PFSK-1 (cell line): ENCODE results near the gene AZGP1.

Source experiments
- FOXP2 ChIP-seq: optimal IDR thresholded peaks from 2 replicates; pipeline ENCODE3; 2011; ENCODE audit warnings: borderline replicate concordance, control low read depth, inconsistent platforms; ENCODE audit not compliant: insufficient read depth; ENCODE audit errors: extremely low read length, extremely low read depth
- POLR2AphosphoS5 ChIP-seq: IDR thresholded peaks from 2 replicates; pipeline ENCODE4 v1.6.1; 2012; ENCODE audit warnings: low read depth, mild to moderate bottlenecking, control low read depth, low read length, moderate library complexity
- SIN3A ChIP-seq: IDR thresholded peaks from 2 replicates; pipeline ENCODE4 v1.6.1; 2012; ENCODE audit warnings: mild to moderate bottlenecking, low read length, moderate library complexity, borderline replicate concordance; ENCODE audit not compliant: insufficient read depth
- TAF1 ChIP-seq: IDR thresholded peaks from 2 replicates; pipeline ENCODE4 v1.6.1; 2012; ENCODE audit warnings: low read length, control low read depth, borderline replicate concordance; ENCODE audit not compliant: insufficient read depth
- TF ChIP-seq, protein P1 (sequence below), 2 experiments: IDR thresholded peaks; 2 replicates each; pipeline versions ENCODE4 v1.6.1 to v1.8.0; 2011 to 2012; ENCODE audit warnings: low read depth in 2 of 2, low read length in 2 of 2, control low read depth in 1 of 2, inconsistent platforms in 1 of 2, mild to moderate bottlenecking in 1 of 2, moderate library complexity in 1 of 2; ENCODE audit not compliant: insufficient read depth in 1 of 2

AZGP1 gene

DNA sequence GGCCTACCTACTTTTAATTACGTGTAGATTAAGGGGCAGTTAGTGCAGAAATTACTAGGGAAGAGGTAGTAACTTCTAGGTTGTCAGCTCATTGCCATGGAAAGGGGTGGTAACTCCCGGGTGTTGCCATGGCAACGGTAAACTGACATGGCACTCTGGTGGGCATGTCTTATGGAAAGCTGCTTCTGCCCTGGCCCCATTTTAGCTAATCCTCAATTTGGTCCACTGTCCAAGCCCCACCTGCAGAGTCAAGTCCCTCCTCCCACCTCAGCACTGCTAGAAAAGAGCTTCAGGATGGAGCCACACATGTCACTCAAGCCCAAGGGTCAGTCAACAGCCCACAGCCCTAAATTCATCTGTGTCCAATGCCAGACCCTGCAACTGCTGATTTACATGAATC, 32.1 kb upstream of the AZGP1 start:
- no peak for TF ChIP-seq POLR2AphosphoS5
- TF ChIP-seq, protein P1, sequence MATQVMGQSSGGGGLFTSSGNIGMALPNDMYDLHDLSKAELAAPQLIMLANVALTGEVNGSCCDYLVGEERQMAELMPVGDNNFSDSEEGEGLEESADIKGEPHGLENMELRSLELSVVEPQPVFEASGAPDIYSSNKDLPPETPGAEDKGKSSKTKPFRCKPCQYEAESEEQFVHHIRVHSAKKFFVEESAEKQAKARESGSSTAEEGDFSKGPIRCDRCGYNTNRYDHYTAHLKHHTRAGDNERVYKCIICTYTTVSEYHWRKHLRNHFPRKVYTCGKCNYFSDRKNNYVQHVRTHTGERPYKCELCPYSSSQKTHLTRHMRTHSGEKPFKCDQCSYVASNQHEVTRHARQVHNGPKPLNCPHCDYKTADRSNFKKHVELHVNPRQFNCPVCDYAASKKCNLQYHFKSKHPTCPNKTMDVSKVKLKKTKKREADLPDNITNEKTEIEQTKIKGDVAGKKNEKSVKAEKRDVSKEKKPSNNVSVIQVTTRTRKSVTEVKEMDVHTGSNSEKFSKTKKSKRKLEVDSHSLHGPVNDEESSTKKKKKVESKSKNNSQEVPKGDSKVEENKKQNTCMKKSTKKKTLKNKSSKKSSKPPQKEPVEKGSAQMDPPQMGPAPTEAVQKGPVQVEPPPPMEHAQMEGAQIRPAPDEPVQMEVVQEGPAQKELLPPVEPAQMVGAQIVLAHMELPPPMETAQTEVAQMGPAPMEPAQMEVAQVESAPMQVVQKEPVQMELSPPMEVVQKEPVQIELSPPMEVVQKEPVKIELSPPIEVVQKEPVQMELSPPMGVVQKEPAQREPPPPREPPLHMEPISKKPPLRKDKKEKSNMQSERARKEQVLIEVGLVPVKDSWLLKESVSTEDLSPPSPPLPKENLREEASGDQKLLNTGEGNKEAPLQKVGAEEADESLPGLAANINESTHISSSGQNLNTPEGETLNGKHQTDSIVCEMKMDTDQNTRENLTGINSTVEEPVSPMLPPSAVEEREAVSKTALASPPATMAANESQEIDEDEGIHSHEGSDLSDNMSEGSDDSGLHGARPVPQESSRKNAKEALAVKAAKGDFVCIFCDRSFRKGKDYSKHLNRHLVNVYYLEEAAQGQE (IDR thresholded peaks at IDR 0.05; ENCODE audit: insufficient read depth in 1 of 2, low read depth in 2 of 2, low read length in 2 of 2): no peak

DNA sequence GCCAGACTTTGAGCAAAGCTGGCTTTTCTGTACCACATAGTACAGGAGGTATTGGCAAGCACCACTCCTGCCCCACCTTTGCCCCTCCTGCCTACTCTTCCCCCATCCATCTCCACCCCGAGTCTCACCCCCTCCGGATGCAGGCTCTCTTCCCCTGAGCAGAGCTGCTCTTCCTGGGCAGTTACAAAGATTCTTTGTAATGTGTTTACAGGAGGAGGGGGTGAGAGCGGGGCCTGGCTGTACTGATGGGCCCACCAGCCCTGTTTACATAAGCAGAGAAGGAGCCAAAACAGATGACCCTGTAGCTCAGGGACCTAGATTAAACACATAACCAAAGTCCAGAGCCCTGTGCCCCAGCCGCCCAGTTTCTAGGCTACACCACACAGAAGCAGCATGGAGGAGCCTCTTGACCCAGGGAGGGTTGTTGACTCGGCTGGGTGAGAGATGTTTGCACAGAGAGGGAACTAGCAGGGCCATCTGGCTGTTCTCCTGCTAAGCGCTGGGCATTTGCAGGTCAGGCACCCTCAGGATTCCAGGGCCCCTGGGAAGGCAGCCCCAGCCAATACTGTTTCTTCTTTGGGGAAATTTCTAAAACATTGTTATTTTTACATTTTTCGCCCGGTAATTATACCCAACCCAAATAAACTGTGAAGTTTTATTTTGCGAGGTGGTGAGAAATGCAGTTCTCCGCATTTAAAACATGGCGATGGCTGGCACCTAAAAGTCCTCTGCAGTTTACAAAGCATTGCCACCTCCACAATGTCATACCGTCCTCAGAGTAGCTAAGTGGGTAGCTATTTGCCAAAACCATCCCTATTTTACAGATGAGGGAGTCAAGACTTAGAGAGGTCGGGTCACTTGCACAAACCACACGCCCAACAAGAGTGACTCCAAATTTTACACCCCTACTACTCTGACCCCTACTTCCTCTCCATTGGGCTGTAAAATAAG, 28.2 kb upstream of the AZGP1 start:
- TF ChIP-seq POLR2AphosphoS5: no peak
- no peak for TF ChIP-seq SIN3A
- no peak for TF ChIP-seq FOXP2
- no peak for TF ChIP-seq TAF1
- TF ChIP-seq, protein P1 (IDR thresholded peaks at IDR 0.05; ENCODE audit: insufficient read depth in 1 of 2, low read depth in 2 of 2, low read length in 2 of 2): no peak

DNA sequence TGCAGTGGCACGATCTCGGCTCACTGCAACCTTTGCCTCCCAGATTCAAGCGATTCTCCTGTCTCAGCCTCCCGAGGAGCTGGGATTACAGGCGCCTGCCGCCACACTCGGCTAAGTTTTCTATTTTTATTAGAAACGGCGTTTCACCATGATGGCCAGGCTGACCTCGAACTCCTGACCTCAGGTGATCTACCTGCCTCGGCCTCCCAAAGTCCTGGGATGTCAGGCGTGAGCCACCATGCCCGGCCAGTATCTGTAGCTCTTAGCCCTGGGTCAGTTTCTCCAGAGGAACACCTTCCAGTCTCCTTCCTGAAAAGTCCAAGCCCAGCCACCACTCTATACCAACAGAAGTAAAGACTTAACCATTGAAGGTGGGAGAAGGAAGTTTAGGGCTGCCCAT, 24.4 kb upstream of the AZGP1 start:
- TF ChIP-seq SIN3A: no peak
- TF ChIP-seq, protein P1 (IDR thresholded peaks at IDR 0.05; ENCODE audit: insufficient read depth in 1 of 2, low read depth in 2 of 2, low read length in 2 of 2): no peak
- TF ChIP-seq POLR2AphosphoS5: no peak
- no peak for TF ChIP-seq TAF1
- TF ChIP-seq FOXP2: no peak

DNA sequence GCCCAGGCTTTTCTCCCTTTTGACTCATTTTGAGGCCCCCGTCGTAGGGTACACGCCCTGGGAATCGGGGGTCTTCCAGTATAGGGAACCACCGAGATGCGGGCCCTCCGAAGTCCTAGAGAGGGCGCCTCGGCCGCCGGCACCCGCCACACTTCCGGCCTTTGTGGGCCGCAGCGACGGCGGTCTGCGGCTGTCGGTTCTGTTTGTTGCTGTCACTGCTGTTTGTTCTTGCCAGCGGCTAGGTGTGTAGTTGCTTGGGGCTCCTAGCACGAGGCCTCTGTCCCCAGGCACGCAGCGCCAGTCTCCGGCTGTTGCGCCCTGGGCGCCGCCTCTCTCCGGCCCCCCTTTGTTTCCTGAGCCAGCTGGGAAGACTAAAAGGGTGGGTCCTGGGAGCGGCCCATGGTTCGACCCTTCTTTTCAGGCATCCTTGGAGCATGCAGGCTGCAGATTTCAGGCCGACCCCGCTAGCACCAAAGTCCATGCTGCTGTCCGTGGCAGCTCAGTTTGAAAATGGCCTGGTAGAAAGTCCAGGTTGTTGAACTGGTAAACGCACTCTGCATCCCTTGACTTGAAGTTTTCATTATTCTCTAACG, 21.8 kb upstream of the AZGP1 start:
- no peak for TF ChIP-seq POLR2AphosphoS5
- TF ChIP-seq SIN3A: no peak
- TF ChIP-seq, protein P1 (IDR thresholded peaks at IDR 0.05; ENCODE audit: insufficient read depth in 1 of 2, low read depth in 2 of 2, low read length in 2 of 2): no peak
- no peak for TF ChIP-seq FOXP2
